ENCODE data around the gene IL36B.

Gene IL36B

DNA sequence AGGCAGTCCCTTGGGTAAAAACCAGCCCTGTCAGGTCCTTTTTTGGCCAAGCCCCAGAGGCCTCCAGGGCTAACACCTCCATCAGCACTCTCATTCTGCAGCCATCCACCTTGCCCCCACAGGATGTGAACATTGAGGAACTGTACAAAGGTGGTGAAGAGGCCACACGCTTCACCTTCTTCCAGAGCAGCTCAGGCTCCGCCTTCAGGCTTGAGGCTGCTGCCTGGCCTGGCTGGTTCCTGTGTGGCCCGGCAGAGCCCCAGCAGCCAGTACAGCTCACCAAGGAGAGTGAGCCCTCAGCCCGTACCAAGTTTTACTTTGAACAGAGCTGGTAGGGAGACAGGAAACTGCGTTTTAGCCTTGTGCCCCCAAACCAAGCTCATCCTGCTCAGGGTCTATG is 22.4 kb upstream of the IL36B start:
- no peak for DNase-seq

DNA sequence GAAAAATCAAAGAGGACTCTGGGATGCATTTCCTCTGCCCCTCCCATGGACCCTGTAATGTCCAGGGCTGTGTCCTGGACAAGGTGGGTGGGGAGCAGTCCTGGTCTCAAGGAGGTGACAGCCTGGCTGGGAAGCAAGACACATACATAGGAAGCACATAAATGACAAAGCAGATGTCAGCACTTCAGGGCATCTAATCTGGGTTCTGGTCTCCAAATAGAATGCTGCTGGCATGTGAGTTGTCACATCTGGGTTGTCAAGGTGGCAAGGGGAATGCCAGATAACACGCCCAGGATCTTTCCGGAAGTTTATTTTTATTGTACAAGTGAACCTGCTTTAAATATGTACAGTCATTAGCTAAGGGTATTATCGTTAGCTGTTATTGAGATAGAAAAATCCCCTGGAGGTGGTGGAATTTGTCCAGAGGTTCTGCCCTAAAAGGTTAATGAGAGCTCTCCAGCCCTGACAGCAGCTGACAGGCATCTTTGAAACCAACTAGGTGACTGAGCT is 20.7 kb upstream of the IL36B start:
- no peak for DNase-seq

DNA sequence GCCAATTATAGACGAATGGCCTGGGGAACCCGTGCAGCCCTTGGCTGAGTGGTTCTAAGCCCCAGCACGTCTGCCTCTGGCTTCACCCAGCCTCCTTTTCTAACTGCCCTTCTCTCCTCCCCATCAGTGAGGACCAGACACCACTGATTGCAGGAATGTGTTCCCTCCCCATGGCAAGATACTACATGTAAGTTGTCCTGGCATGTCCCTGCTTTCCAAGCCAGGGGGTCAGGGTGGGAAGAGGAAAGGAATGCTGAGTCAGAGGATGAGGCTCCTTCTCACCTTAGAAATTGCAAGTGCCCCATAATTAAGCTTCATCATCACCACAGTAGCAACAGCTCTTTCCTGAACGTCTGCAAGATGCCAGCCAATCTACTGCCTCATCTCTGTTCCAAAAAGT is 19.9 kb upstream of the IL36B start:
- DNase-seq: no peak

DNA sequence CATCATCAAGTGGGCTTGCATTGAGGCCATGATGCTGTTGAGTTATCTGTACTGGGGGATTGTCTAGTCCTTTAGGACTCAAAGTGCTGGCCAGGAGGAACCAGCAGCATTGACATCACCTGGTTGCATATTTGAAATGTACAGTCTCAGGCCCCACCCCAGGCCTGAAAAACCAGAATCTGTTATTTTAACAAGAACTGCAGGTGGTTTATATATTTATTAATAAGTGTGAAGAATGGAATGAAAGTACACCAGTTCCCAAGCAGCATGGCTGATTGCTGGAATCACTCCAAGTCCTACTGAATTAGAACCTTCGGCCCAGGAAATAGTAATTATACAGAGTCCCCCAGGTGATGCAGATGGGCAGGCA is 17.9 kb upstream of the IL36B start:
- no peak for DNase-seq

DNA sequence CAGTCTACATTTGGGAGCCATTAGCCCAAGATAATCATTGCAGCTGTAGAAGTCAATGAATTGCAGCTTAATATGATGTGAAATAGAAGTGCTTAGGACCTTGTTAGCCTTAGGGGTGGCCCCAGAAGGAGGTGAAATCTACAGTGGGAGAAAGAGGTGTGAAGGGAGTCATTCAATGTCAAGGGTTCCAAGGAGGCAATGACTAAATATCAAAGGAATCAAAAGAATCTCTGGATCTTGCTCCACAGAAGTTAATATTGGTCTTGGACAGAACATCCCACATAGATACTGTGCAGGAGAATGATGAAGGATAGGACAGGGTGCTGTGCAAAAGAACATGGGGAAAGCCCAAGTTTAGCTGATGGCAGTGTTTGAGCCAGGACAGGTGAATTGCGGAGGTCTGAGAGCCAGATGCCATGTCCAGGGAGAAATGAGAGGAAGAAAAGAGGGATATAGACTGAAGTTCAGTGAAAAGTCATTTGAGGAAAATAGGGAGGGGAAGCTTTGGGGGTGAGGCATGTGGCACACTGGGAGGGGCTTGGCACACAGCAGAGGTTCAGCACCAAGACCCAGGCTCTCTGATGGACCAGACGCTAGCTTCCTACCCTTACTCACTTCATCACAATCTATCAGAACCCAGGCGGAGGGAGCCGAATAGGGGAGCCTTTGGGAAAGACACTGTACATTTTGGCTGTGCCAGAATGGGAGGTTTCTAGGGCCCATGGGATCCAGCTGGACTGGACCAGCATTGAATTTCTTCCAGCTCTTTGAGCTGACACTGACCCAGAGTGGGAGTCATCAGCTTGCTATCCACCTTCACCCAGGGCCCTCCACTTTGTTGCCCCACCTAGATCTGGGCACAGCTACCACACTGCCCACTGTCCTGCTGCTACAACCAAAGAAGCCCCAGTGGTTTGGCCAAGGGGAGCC is 17.3 kb upstream of the IL36B start:
- DNase-seq: no peak

DNA sequence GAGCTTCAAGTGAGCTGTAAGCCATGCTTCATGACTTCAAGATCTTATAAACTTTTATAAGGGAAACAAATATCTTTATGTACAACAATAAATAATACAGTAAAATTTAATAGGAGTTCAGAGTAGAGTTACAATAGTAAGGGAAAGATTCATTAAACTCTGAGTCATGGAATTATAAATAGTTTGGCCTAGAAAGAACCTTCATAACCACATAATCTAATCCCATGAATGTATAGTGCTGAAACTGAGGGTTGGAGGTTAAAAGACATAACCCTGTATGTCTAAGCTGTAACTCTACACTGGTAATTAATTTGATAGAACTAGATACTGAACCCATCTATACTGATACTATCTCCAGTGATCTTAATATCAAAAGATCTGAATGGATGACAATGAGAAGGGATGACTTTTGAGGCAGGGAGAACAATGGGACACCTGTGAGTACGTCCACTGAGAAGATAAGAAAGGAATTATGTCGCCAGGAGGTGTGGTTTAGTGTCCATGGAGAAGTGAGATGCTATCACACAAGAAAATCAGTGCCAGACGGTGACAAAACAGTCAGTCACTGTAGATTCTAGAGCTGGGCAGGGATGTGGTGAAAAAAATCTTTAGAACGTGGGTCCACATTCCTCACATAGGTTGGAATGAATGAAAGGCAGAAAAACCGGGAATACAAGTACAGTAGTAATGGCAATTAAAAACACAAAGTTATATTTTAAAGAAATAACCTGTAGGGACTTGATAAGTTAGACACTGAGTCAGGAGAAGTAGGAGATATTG is 16.2 kb upstream of the IL36B start:
- peak; percentile 2 for DNase-seq

DNA sequence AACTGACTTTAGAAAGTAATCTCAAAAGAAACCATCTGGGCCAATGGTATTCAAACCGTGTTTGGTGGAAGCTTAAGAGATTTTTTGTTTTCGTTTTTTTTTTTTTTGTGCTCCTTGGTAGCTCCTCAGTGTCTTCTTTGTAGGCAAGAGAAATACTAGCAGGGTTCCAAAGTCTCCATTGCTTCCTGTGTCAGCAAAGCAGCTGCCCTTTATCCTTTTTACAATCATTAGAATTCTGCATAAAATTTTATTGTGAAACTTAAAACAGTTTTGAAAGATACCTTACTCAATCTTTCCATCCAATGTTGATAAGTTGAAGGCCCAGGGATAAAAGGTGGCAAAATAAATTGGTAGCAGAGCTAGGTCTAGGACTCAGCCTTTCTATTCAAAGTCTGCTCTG is 15.6 kb upstream of the IL36B start:
- no peak for DNase-seq

DNA sequence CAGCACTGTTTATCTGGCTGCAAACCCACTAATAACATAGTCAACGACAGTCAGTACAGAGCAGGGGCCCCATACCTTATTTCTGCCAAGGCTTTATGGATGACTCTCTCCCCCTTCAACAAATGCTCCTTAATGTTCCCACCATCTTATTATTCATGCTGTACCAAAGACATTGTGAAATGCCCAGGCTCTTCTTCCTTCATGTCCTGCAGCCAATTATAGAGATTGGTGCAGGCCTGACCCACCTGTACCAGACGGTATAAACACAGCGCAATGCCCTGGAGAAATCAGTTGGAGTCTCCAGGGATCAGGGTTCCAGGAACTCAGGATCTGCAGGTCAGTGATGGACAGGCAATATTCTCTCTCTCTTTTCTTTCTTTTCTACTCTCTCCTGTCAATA is 15.0 kb upstream of the IL36B start, which contains the start of gene IL1F10:
IL1F10 (plus strand) TSS at position 290 of the 400 bp plus-strand sequence. CDS start 4,769 bp downstream, outside the sequence.
- DNase-seq: no peak

DNA sequence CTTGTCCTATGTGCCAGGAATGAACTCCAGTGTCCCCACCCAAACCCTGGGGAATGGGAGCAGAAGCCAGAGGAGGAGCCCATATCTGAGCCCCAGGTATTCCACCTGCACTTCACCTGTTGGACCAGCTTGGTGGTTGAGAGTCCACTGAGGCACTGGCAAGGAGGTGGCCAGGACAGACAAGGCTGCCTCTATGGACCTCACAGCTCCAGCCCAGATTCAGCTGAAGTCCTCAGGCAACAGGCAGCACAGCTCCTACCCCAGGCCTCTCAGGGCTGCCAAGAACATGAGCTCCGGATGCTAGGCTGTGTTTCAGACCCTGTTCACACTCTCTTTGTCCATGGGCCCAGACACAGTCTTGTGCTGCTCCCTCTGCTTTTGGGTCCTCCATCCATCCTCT is 12.2 kb upstream of the IL36B start:
- no peak for DNase-seq

DNA sequence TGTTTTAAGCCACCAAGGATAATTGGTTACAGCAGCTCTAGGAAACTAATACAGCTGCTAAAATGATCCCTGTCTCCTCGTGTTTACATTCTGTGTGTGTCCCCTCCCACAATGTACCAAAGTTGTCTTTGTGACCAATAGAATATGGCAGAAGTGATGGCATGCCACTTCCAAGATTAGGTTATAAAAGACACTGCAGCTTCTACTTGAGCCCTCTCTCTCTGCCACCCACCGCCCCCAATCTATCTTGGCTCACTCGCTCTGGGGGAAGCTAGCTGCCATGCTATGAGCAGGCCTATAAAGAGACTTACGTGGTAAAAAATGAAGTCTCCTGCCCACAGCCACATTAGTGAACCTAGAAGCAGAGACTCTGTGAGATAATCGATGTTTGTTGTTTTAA is 11.6 kb upstream of the IL36B start:
- DNase-seq: no peak

DNA sequence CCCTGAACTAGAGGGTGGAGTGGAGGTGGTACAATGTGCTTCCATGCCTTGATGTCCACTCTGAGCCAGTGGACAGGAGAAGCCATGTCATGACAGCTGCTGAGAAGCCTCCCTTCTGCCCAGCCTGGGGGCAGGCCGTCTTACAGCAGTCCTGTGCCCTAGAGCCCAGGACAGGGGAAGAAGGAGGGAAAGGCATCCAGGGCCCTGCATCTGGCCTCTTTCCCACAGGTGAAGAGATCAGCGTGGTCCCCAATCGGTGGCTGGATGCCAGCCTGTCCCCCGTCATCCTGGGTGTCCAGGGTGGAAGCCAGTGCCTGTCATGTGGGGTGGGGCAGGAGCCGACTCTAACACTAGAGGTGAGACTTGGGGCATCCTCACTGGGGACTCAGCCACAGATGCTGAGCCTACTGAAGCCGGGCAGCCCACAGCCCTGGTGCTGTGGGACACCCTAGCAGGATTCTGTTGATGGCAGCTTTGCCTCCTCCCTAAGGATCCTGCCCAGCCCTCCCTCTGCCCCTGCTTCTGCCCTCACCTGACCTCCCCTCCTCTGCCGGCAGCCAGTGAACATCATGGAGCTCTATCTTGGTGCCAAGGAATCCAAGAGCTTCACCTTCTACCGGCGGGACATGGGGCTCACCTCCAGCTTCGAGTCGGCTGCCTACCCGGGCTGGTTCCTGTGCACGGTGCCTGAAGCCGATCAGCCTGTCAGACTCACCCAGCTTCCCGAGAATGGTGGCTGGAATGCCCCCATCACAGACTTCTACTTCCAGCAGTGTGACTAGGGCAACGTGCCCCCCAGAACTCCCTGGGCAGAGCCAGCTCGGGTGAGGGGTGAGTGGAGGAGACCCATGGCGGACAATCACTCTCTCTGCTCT is 9.5 kb upstream of the IL36B start:
- DNase-seq: no peak

DNA sequence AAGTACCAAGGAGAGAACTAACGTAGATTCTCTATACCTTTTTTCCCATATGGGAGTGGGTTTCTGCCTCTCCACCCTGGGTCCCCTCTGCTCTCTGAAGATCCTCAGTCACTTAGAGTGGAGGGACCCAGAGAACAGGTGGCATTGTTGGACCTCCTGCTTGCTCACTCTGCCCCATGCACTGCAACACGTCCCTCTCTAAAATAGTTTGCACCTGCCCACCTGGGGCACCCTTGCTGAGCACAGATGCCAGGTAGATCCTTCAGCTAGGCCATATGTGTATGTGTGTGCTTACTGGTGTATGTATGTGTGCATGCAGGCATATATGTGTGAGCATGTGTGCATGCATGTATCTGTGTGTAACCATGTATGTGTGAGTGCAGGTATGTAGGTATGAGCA is 8.6 kb upstream of the IL36B start:
- no peak for DNase-seq

DNA sequence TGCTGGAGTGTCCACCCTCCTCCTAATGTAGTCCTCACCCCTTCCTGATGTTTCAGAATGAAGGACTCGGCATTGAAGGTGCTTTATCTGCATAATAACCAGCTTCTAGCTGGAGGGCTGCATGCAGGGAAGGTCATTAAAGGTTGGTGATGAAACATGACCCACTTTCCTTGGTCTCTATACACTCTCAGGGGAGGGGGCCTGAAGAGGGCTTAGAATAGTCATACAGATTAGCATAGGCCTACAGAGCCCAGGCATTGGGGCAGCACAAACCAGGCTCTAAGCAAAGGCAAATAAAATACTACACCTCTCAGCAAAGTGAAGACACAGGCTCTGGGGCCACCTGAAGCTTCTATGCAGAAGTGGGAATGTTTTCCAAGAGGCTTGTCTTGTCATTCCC is 8.1 kb upstream of the IL36B start:
- DNase-seq: no peak

DNA sequence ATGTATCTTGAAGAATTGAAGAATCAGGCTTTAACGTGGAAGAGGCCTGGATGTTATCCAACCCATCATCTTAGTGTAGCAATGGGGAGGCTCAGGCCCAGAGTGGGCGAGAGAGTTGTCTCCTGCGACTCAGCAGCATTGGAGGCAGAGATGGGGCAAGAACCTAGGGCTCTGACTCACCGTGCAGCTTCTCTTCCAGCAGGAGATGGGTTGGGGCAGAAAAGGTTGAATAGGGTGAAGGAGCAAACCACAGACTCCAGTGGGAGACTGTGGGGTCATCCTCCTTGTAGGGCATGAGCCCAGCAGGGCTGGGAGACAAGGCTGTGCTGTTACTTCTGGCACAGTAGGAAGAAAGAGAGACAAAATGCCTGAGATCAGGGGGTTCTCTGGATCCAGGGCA is 7.7 kb upstream of the IL36B start:
- peak; percentile 7 for DNase-seq

DNA sequence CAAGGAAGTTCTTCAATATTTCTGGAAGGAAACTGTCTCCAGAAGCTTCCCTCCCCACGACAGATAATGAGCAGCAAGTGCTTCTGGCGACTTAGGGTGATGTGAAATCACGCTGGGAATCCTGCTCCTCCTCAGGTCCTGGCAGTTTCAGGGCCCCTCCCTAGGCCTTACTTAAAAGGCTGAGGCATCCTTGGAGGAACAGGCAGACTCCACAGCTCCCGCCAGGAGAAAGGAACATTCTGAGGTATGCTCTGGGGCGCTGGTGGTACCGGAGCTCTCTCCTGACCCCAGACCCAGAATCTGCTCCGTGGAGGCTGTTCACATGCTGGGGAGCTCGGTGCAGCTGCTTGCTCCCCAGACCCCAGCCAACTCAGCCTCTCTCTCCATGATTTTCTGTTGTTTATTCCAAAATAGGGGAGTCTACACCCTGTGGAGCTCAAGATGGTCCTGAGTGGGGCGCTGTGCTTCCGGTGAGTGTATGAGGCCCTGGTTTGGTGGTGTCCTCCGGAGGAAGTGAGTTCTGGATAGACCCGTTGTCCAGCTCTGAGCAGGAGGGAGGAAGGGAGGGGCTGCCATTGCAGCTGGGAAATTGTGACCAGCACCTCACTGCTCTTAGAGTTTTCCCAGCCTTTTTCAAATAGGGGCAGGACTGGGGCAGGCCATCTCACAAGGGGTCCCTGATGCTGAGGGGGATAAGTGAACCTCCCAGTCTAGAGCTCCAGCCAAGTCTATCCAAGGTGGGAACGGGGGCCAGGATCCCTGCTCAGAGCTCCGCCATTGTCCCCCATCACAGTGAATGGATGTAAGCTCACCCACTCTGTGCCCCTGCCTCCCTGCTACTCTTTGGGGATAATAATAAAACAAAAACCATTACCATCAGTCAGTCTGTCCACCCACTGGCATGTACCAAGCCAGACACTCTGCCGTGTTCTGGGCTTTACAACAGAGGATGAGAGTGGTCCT is 6.6 kb upstream of the IL36B start, which contains the start of gene IL36RN:
IL36RN (plus strand) TSS at position 201 of the 963 bp plus-strand sequence; CDS start at position 442, 241 bp downstream.
- DNase-seq: no peak

DNA sequence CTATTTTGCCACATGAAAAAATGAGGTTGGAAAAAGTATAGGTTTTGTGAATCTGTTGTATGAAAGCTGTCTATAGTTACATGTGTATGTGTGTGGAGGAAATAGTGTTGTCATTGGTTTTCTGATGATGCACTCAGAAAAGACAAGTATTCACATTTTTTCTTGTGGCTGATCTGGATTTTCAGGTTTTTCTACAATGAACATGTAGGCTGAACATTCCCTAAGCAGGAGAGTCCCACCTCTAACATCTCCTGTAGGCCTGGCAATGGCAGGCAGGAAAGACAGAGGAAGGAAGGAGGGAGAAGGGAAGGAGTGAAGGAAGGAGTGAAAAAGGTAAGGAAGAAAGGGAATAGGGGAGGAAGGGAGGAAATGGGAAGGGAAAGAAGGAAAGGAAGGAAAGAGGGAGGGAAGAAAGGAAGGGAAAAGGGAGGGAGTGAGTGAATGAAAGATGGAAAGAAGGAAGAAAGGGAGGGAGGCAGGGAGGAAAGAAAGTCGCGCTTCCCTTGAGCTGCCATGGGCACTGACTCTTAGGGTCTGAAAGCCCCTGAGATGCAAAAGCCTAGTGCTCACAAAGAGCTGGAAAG is 5.8 kb upstream of the IL36B start:
- no peak for DNase-seq

DNA sequence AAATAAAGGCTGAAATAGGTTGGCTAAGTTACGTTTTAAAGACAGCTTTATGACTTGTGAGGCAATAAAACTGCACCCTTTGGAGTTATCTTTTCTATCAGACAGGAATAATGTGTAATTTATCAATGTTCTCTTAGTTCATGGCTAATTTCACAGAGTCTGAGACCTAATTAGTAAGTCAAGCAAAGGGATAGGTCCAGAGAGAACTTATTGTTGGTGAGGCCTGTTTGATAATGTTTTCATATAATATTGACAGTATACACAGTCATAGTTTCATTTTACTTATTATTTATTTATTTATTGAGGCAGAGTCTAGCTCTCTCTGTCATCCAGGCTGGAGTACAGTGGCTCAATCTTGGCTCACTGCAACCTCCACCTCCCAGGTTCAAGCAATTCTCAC is 4.5 kb upstream of the IL36B start:
- DNase-seq: no peak

DNA sequence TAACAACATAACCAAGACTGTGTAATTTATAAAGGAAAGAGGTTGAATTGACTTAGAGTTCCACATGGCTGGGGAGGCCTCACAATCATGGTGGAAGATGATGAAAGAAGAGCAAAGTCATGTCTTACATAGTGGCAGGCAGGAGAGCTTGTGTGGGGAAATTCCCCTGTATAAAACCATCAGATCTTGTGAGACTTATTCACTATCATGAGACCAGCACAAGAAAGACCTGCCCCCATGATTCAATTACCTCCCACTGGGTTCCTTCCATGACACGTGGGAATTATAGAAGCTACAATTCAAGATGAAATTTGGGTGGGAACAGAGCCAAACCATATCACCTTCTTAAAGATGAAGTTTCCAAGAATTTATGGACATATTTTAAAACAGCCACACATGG is 3.9 kb upstream of the IL36B start:
- DNase-seq: no peak

DNA sequence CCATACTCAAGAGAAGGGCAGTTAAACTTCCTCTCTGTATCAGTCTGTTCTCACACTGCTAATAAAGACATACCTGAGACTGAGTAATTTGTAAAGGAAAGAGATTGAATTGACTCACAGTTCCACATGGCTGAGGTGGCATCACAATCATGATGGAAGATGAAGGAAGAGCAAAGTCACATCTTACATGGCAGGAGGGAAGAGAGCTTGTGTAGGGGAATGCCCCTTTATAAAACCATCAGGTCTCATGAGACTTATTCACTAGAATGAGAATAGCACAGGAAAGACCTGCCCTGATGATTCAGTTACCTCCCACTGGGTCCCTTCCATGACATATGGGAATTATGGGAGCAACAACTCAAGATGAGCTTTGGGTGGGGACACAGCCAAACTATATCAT is 1.4 kb upstream of the IL36B start:
- no peak for DNase-seq

DNA sequence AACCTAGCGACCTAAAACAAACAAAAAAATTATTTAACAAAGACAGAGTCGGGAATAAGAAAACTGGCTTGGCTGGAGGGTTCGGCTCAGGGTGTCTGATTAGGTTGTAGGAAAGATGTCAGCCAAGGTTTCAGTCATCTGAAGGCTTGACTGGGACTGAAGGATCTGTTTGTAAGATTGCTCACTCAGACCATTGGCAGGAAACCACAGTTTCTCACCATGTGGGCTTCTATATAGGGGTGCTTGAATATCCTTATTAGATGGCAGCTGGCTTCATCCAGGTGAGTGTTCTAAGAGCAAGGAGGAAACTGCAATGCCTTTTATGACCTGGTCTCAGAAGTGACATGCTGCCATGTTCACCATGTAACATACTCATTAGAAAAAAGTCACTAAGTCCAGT is 999 bp upstream of the IL36B start:
- DNase-seq: no peak

Measured in HCEC 1CT (cell line).